Osteoblast (primary cell): ENCODE measurements around the gene UVSSA. TPM values are rescaled to one million over a fixed set of nuclear protein-coding genes. Genes with fewer than 3 reads are reported as not detected.
A peak's percentile ranks its signal among the peaks of the same experiment; 100 is the strongest.

Source experiments
- DNase-seq: peaks from one replicate; pipeline ENCODE4 v3.0.0; 2011; ENCODE audit warnings: low spot score, mixed read lengths; ENCODE audit not compliant: insufficient read length; ENCODE audit errors: missing footprints
- H2AFZ ChIP-seq: 2 replicates; pipeline ENCODE4 v1.6.0; 2011; ENCODE audit warnings: mild to moderate bottlenecking, low read length
- H3K27ac ChIP-seq: 2 replicates; pipeline ENCODE4 v1.5.1; 2011; ENCODE audit warnings: mild to moderate bottlenecking, low read depth, low read length, moderate library complexity
- H3K27me3 ChIP-seq: 2 replicates; pipeline ENCODE4 v1.6.0; 2012; ENCODE audit warnings: mild to moderate bottlenecking, control low read depth, inconsistent platforms, low read length, moderate library complexity; ENCODE audit not compliant: insufficient read depth
- H3K36me3 ChIP-seq: 2 replicates; pipeline ENCODE4 v1.5.1; 2011; ENCODE audit warnings: mild to moderate bottlenecking, low read length, control low read depth, moderate library complexity; ENCODE audit not compliant: insufficient read depth
- H3K4me1 ChIP-seq: 2 replicates; pipeline ENCODE4 v1.5.1; 2011; ENCODE audit warnings: mild to moderate bottlenecking, low read length, control low read depth, moderate library complexity; ENCODE audit not compliant: insufficient read depth
- H3K4me2 ChIP-seq: 2 replicates; pipeline ENCODE4 v1.6.0; 2011; ENCODE audit warnings: mild to moderate bottlenecking, low read length; ENCODE audit not compliant: insufficient read depth
- H3K4me3 ChIP-seq: fragments of 200-600 bp; sonication (generic); 3 replicates; pipeline ENCODE4 v1.5.1; 2012; ENCODE audit warnings: mild to moderate bottlenecking, low read length, inconsistent platforms; ENCODE audit not compliant: insufficient read depth
- H3K79me2 ChIP-seq: 2 replicates; pipeline ENCODE4 v1.6.0; 2012; ENCODE audit warnings: mild to moderate bottlenecking, low read length, control low read depth, inconsistent platforms; ENCODE audit not compliant: insufficient read depth
- H3K9me3 ChIP-seq: 2 replicates; pipeline ENCODE4 v1.5.1; 2011; ENCODE audit warnings: low read depth, low read length, control low read depth
- H4K20me1 ChIP-seq: 2 replicates; pipeline ENCODE4 v1.6.0; 2012; ENCODE audit warnings: mild to moderate bottlenecking, low read length, control low read depth; ENCODE audit not compliant: insufficient read depth
- CTCF ChIP-seq: IDR thresholded peaks from 2 replicates; pipeline ENCODE4 v1.5.1; 2011; ENCODE audit warnings: mild to moderate bottlenecking, low read depth, low read length, moderate library complexity; ENCODE audit errors: extremely low read depth
- total RNA-seq: library from RNA; depleted of rRNA; stranded (reverse); fragments of >200 nt; gene quantifications from 2 replicates; pipeline ENCODE4 v1.2.3, GENCODE V29; 2012

Gene UVSSA
- total RNA-seq, 1 donor = 14.8 TPM

- Histone ChIP-seq H3K27ac (no peak overlapping the region), H3K4me1 (no peaks in the 10 kb centered on the region), H3K4me2 (no peak overlapping the region), H4K20me1 (no peaks in the 10 kb centered on the region), H3K27me3 (peaks cover 46% of the 10 kb centered on the region), H3K79me2 (no peaks in the 10 kb centered on the region), H3K4me3 (no peak overlapping the region), H3K9me3 (no peaks in the 10 kb centered on the region), H3K36me3 (no peaks in the 10 kb centered on the region), H2AFZ (no peak overlapping the region)
- no peak for DNase-seq
- no peak for TF ChIP-seq CTCF
These were observed 55.1 kb downstream of the UVSSA start for GRCh38 chr4:1402021-1402515.

- no peak overlapping the region for H3K27ac ChIP-seq
- no peaks in the 10 kb centered on the region for H3K4me1 ChIP-seq
- no peaks in the 10 kb centered on the region for H3K79me2 ChIP-seq
- no peak overlapping the region for H2AFZ ChIP-seq
- no peaks in the 10 kb centered on the region for H4K20me1 ChIP-seq
- H3K4me2 ChIP-seq = no peak overlapping the region
- H3K27me3 ChIP-seq = peaks cover 51% of the 10 kb centered on the region
- H3K36me3 ChIP-seq = no peaks in the 10 kb centered on the region
- no peak overlapping the region for H3K4me3 ChIP-seq
- TF ChIP-seq CTCF = no peak
- H3K9me3 ChIP-seq = no peaks in the 10 kb centered on the region
- DNase-seq = peak; percentile 90
These were observed 55.6 kb downstream of the UVSSA start for GRCh38 chr4:1402516-1403091.

GRCh38 chr4:1403177-1403583, 56.2 kb downstream of the UVSSA start:
- Histone ChIP-seq H3K27ac (no peak overlapping the region), H3K27me3 (peaks cover 55% of the 10 kb centered on the region), H3K79me2 (no peaks in the 10 kb centered on the region), H3K4me1 (no peaks in the 10 kb centered on the region), H3K9me3 (no peaks in the 10 kb centered on the region), H2AFZ (no peak overlapping the region), H3K4me2 (no peak overlapping the region), H4K20me1 (no peaks in the 10 kb centered on the region), H3K4me3 (no peak overlapping the region), H3K36me3 (no peaks in the 10 kb centered on the region)
- no peak for TF ChIP-seq CTCF
- DNase-seq = no peak

- H3K27me3 ChIP-seq = peaks cover 62% of the 10 kb centered on the region
- H3K4me1 ChIP-seq = no peaks in the 10 kb centered on the region
- no peak overlapping the region for H3K4me2 ChIP-seq
- no peak overlapping the region for H3K4me3 ChIP-seq
- H3K9me3 ChIP-seq = no peaks in the 10 kb centered on the region
- H3K27ac ChIP-seq = no peak overlapping the region
- peak; percentile 92 for DNase-seq
- no peaks in the 10 kb centered on the region for H3K79me2 ChIP-seq
- H3K36me3 ChIP-seq = no peaks in the 10 kb centered on the region
- no peak overlapping the region for H2AFZ ChIP-seq
- H4K20me1 ChIP-seq = no peaks in the 10 kb centered on the region
- TF ChIP-seq CTCF = no peak
These were observed 56.9 kb downstream of the UVSSA start for GRCh38 chr4:1403591-1404572.
